ENCODE results near the gene SLC5A6.
A peak's percentile ranks its signal among the peaks of the same experiment; 100 is the strongest.
"Not testable (repeated sequence)": the region's sequence is repeated elsewhere in the genome, so short reads cannot be mapped to it uniquely, and the experiment has no call there.

SLC5A6 gene

GRCh38 chr2:27203741-27204140 lies 8.3 kb downstream of the SLC5A6 start:
- DNase-seq: no peak

DNA sequence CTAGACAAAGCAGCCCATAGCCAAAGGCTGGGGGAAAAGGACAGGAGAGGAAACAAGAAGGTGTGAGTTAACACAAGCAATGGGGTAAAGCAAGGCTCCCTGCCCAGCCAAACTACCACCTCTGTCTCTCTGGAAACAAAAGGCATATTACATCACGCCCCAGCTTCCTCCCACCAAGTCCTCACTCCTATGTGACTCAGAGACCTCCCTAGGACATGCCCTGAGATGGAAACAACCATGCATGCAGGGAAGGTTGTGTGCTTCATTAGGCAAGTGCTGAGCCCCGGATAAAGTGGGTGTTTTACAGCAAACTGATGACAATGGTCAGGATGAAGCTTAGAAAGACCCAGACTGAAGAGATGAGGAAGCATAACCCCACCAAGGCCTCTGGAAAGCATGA lies 9.2 kb downstream of the SLC5A6 start:
- no peak for DNase-seq

DNA sequence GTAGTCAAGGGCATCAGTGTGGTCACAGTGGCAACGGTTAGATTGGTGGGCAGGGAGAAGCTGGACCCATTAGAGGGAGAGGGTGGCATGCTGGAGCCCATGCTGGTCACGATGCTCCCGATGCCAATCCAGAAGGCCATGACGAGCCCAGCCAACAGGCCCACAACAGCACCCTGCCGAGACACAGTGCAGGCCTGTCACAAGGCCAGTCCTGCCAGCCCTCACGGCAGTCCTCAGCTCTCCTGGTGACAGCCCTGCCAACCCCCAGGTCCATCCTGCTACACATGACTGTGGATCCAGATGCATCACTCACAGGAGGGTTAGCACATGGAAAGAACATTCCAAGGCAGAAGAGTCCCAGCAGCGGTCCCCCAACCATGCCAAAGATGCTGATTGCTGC lies 10.4 kb downstream of the SLC5A6 start:
- DNase-seq: no peak

GRCh38 chr2:27199241-27199640 lies 12.8 kb downstream of the SLC5A6 start:
- no peak for DNase-seq

- no peak for DNase-seq
These were observed 13.4 kb downstream of the SLC5A6 start for GRCh38 chr2:27198627-27199026.

GRCh38 chr2:27198068-27198467 lies 14.0 kb downstream of the SLC5A6 start:
- DNase-seq: not testable (repeated sequence)

DNA sequence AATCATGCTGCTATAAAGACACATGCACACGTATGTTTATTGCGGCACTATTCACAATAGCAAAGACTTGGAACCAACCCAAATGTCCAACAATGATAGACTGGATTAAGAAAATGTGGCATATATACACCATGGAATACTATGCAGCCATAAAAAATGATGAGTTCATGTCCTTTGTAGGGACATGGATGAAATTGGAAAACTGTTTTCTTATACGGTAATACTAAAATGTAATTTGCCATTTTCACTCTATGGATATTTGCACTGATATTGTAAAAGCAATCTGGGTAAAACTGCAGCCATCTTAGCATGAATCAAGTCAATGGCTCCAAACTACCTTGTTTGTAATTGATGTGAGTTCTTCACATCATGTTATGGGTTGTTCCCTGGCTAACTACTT lies 16.3 kb downstream of the SLC5A6 start:
- DNase-seq: not testable (repeated sequence)

- DNase-seq: no peak
These were observed 17.3 kb downstream of the SLC5A6 start for GRCh38 chr2:27194538-27195354.

- DNase-seq: peak; percentile 42
These were observed 20.8 kb downstream of the SLC5A6 start for GRCh38 chr2:27191070-27191829.

- no peak for DNase-seq
These were observed 22.1 kb downstream of the SLC5A6 start for GRCh38 chr2:27189989-27190388.

GRCh38 chr2:27186613-27187345 lies 25.3 kb downstream of the SLC5A6 start:
- DNase-seq: no peak

GRCh38 chr2:27185331-27186026 lies 26.6 kb downstream of the SLC5A6 start:
- DNase-seq: no peak

- DNase-seq: no peak
These were observed 28.0 kb downstream of the SLC5A6 start for GRCh38 chr2:27184115-27184514.

- DNase-seq: no peak
These were observed 29.7 kb downstream of the SLC5A6 start for GRCh38 chr2:27182346-27182745.

GRCh38 chr2:27179344-27180000 lies 32.6 kb downstream of the SLC5A6 start:
- no peak for DNase-seq

GRCh38 chr2:27178469-27178868 lies 33.6 kb downstream of the SLC5A6 start:
- DNase-seq: no peak

GRCh38 chr2:27177441-27178351 lies 34.4 kb downstream of the SLC5A6 start:
- DNase-seq: no peak

GRCh38 chr2:27175781-27176180 lies 36.3 kb downstream of the SLC5A6 start:
- not testable (repeated sequence) for DNase-seq

- no peak for DNase-seq
These were observed 36.7 kb downstream of the SLC5A6 start for GRCh38 chr2:27175330-27175729.

GRCh38 chr2:27174638-27175037 lies 37.4 kb downstream of the SLC5A6 start:
- DNase-seq: no peak

DNA sequence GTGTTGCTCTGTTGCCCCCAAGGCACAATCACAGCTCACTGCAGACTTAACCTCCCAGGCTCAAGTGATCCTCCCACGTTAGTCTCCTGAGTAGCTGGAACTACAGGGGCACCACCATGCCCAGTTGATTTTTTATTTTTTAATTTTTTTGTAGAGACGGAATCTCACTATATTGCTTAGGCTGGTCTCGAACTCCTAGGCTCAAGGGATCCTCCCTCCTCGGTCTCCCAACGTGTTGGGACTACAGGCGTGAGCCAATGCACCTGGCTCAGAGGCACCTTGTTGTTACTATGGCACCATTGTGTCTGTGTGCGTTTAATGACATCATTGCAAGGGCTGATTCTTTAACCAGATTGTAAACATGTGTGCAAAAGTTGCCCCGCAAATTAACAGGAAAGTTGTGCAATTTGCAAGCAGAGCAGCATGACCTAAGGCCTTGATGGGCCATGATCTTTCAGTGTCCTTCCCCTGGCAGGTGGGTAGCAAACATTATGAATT lies 40.7 kb downstream of the SLC5A6 start:
- DNase-seq: no peak

All from stimulated activated CD8-positive, alpha-beta memory T cell treated with anti-CD3 and anti-CD28 coated beads, Interleukin-4, amount 100 ng/mL, for 48 hours (primary cell).